GM21576 (cell line): ENCODE data around the gene CFAP46.
"Not testable (repeated sequence)": the region's sequence is repeated elsewhere in the genome, so short reads cannot be mapped to it uniquely, and the experiment has no call there.

ENCODE experiments used
- ATAC-seq: cut with Tn5 transposase; IDR thresholded peaks from one replicate; pipeline ENCODE4 v1.9.1; 2021; ENCODE audit warnings: mild to moderate bottlenecking, moderate library complexity; ENCODE audit not compliant: unreplicated experiment

CFAP46 gene

GRCh38 chr10:132846631-132847415 is 95.5 kb downstream of the CFAP46 start:
- ATAC-seq, result no peak

GRCh38 chr10:132845780-132846595 is 96.4 kb downstream of the CFAP46 start:
- no peak for ATAC-seq

GRCh38 chr10:132845041-132845551 is 97.3 kb downstream of the CFAP46 start:
- ATAC-seq, result no peak

- no peak for ATAC-seq
These were observed 98.1 kb downstream of the CFAP46 start for GRCh38 chr10:132844069-132844809.

GRCh38 chr10:132843276-132843675 is 99.1 kb downstream of the CFAP46 start:
- not testable (repeated sequence) for ATAC-seq

GRCh38 chr10:132842397-132842796 is 100.0 kb downstream of the CFAP46 start:
- ATAC-seq, result no peak

GRCh38 chr10:132841615-132841975 is 100.8 kb downstream of the CFAP46 start:
- no peak for ATAC-seq

GRCh38 chr10:132840698-132841614 is 101.4 kb downstream of the CFAP46 start:
- no peak for ATAC-seq

- no peak for ATAC-seq
These were observed 103.3 kb downstream of the CFAP46 start for GRCh38 chr10:132839061-132839460.

GRCh38 chr10:132838346-132838970 is 103.9 kb downstream of the CFAP46 start:
- ATAC-seq, result no peak

GRCh38 chr10:132837905-132838304 is 104.5 kb downstream of the CFAP46 start:
- ATAC-seq, result no peak

- ATAC-seq, result no peak
These were observed 105.4 kb downstream of the CFAP46 start for GRCh38 chr10:132836832-132837540.

- no peak for ATAC-seq
These were observed 106.0 kb downstream of the CFAP46 start for GRCh38 chr10:132836248-132836831.

- no peak for ATAC-seq
These were observed 106.5 kb downstream of the CFAP46 start for GRCh38 chr10:132835848-132836233.

- no peak for ATAC-seq
These were observed 107.2 kb downstream of the CFAP46 start for GRCh38 chr10:132834891-132835847.

GRCh38 chr10:132834311-132834761 is 108.0 kb downstream of the CFAP46 start:
- ATAC-seq, result no peak

- no peak for ATAC-seq
These were observed 108.8 kb downstream of the CFAP46 start for GRCh38 chr10:132833421-132834111.
